ENCODE measurements around the gene PEF1.

The PEF1 gene

DNA sequence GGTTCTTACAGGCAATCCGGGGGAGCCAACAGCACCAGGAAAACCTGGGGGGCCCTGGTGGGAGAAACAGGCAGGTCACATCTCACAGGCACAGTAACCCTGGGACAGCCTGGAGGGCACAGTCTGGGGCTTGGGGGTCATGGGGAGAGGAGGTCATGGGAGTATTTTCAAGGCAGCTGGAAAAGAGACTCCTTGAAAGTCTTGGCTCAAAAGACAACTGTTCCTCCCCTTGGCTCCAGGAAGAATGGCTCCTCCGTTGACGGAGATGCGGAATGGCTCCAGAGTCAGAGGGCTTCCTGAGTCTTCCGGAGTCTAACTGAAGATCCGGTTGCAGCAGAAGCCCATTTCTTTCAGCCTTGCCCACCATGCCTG is 25.9 kb upstream of the PEF1 start:
- DNase-seq, result no peak

DNA sequence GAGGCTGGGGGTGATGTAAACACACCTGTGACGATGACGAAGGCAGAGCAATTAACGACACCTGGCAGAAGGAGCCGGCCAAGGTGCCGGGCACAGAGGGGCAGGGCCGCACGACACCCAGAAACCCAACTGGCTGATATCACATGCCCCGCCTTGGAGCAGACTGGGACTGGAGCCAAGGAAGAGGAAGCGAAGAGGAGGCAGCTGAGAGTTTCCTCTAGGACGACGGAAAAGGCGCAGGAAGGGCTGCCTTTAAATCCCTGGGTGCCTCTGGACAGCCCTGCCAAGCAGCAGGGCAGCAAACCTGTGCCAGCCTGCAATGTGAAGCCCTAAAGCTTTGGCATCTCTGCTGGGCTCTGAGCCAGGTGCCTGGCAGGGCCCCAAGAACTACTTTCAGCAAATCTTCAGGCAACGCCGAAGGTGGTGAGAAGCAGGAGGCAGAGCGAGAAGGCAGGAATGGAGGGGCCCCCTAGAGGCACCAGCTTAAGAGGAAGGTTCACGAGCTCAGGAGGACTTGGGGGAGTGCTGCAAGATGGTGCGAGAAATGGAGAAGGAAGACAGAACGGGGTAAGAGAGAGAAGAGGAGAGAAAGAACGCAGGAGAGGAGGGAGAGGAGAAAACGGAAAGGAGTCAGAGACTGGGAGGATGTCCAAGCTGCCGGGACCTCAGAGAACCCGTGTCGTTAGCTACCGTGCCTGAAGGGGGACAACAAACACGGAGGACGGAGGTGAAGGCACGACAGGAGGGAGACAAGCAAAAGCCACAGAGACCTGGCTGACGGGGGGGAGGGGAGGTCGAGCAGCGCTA is 25.3 kb upstream of the PEF1 start:
- peak in 1 of 2 donors; percentile 26 for DNase-seq

DNA sequence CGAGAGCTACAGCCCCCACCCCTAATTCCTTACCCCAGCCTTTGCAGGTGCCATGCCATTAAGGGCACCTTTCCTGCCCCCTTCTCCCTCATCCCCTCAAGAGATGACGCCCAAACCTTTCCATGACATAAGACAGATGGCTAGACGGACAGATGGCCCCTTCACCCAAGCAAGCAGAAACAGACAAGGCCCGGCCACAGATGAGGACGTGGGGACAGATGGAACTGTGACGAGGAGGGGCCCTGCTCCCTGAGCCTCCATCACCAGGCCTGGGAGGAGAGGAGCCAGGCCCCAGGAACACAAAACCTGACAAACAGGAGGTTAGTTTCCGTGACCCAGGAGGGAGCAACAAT is 24.7 kb upstream of the PEF1 start:
- DNase-seq, result no peak

DNA sequence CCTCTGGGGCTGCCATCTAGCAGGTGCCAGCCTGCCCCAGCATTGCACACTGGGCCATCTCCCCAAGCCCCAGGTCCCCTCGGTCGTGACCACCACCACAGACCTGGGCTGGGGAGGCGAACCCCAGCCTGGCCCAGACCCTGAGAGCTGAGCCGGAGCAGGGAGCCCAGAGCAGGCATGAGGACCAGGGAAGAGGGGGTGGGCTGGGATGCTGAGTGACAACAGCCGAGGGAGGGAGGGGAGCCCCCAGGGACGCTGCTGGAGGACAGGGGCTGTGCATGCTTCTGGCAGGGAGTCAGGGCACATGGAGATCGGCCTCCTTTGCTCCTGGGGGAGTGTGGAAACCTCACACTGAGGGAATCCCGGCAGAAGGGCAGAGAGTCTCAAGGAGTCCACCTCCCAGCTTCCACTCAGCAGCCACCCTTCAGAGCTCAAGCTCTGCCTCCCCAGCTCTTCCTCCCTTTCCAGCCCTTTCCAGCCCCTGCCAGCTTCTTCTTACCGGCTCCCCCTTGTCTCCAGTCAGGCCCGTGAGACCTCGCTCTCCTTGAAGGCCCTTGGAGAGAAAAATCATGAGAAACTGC is 23.7 kb upstream of the PEF1 start:
- no peak for DNase-seq

DNA sequence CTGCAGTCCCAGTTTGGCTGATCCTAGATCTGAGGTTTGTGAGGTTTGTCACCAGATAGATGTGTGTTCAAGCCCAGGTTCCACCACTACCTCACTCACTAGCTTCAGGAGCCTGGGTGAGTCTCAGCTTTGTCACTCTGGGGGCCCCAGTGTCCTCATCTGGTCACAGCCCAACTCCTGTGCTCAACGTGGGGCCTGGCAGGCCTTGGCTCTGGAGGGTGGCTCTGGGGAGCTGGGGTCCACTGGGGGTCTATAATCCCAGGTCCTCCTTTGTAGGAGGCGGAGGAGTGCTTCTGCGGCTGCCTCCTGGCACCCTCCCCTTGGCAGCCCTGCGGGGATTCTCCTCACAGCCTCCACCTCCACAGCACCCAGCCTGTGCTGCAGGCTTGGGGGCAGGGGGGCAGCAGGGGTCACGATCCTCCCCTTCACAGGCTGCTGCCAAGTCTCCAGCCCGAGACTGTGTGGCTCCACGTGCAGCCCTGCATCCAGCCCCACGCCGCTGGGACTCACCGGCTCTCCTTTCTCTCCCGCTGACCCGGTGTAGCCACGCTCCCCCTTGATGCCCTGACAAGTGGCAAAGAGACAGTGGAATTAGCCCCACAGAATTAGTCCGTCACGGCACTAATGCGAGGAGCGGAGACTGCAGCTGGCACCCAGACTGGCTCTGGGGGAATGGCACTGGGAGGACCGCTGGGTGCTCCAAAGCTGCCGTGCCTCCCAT is 22.5 kb upstream of the PEF1 start:
- no peak for DNase-seq

DNA sequence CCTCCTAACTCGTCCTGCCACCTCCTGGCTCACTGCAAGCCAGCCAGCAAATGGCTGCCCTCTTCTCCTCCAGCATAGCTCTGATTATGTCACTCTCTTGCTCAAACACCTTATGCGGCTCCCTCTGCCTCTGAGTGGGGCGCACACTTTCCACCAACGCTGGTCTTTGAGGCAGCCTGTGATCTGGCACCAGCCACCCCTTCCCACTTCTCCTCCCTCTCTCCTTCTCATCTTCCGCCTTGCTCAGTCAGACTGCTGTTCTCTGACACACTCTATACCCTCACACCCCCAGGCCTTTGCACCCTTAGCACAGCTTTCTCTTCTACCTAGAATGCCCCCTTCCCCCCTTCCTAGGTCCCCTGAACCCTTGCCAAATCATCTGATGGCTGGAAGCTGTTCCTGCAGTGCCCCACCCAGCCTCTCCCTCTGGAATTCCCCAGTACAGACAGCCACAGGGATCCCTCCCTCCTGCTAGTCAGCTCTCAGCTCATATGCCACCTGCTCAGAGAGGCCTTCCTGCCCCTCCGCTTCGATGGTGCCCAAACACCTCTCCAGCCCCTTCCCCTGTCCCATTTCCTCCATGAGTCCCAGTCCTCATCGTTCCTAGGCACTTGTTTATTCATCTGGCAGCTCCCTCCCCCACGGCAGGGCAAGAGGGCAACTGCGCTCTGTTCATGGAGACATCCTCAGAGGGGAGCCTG is 21.7 kb upstream of the PEF1 start:
- DNase-seq, result no peak

DNA sequence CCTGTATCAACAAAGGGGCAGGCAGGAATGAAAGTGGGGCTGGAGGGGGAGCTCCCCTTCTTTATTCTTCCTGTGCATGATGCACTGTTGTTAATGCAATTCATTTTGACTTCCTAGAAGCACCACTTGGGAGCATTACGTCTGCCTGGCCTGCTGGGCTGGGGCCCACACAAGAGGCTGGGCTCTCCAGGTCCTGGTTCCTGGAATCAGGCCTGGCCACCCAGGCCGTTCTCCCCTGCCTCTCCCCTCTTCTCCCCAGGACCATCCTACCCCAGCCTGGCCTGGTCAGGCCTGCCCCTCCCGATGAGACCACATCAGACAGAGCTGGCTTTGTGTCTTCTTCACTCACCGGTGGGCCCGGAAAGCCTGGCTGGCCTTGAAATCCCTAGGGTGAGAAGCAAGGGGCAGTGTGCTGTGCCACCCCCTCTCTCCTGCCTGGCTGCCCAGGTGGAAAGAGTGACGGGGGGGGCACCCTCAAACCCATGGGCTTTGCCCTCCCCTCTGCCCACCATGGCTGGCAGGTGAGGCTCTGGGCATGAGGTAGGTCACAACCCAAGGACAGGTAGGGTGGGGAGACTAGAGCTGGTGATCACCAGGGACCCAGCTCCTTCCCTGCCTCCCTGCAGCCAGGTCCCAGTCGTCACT is 20.7 kb upstream of the PEF1 start:
- DNase-seq, result no peak

DNA sequence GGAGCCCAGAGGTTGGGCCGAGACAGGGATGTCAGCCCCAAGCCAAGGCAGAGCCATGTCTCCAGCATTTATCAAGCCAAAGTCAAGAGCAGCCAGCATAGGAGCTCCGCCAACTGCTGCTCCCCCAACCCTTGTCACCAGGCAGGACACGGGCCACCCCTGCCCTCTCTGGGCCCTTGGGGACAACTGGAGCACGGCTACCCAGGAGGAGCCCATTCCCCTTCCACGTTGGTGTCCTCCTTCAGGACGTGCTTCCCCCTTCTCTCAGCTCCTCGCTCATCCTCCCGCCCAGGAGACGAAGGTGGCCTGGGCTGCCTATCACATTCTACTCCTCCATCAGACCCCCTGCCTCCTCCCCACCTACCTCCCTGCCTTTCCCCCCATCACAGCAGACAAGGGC is 19.9 kb upstream of the PEF1 start:
- no peak for DNase-seq

DNA sequence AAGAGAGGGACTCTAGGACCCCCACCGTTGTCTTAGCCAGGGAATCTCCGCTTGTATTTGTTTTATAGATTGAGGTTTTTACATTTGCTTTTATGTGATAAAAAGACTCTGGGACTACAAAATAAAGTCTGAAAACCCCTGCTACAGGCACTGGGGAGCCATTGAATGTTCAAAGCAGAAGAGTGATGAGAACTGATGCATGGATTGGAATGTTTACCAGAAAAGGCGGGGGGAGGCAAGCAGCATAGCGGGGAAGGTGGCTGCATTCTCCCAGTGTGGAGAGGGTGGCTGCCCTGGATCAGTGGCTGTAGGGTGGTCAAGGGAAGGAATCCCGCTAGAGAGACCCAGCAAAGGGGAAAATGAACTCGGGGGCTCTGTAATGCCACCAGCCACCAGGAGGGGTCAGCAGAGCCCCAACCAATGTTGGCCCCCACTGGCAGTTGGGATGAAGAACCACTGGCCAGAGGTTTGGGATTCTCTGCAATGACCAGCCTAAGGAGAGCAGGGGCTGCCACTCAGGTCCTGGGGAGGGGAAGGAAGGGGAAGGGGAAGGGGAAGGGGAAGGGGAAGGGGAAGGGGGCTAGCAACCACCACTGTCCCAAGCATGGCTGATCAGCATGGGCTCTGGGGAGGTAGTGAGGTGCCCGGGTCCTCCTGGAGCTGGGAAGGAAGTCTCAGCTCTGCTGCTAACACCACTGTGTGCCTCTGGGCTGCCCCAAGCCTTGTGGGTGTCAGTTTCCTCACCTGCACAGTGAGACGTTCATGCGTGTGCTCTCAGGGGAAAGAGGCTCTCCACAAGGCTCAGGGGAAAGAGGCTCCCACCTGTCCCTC is 19.2 kb upstream of the PEF1 start:
- peak in 1 of 2 donors; percentile 10 for DNase-seq

DNA sequence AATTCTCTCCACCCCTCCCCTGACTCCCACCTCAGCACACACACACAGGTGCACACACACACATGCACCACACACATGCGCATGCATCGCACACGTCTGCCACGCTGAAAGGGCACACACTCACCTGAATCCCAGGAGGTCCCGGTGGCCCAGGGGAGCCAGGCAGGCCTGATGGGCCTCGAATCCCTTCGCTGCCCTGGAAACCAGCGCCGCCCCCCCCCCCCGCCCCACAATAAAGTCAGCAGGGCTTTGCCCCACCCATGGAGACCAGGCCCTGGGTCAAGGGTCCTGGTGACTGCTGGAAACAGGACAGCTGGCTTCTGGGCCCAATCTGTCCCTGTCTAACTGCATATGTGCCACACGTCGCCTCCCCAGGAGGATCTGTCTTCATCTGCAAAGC is 17.8 kb upstream of the PEF1 start:
- no peak for DNase-seq

DNA sequence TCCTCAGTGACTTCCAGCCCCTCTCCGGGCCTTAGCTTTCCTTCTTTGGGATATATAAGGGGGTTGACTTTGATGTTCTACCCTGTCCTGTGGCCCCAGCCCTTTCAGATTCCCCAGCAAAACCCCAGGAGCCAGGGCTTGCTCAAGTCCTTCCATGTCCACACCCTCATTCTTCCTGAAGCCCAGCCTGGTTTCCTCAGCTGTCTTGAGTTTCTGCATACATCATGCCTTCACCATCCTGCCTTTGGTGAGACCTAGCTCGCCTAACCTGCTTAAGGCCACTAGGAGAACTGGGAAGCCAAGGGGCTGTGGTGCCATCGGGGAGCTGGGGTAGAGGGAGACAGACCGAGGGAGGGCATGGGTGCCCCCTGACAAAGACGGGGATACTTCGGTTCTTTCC is 17.2 kb upstream of the PEF1 start:
- no peak for DNase-seq

DNA sequence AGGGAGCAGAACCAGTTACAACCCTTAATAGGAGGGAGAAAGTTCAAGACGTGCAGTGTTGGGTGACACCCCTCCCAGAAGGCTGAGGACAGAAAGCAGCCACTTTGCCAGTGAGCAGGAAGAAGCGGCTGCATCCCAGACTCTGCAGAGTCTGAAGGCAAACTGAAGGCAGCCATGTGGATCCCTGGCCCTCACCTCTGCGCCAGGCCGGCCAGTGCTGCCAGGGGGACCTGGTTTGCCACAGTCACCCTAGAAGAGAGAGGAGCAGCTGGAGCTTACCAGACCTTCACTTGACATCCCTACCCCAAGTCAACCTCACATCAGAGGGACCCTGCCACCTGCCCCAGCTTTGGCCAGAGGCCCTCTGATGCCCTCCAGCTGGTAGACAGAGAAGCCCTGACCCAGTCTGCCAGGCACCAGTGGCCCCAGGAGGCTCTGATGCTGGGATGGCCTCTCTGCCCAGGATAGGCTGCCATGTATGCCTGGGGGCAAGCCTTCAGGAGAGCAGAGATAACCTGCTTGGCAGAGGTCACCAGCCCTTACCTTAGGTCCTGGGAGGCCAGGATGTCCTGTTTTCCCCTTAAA is 16.3 kb upstream of the PEF1 start:
- no peak for DNase-seq

DNA sequence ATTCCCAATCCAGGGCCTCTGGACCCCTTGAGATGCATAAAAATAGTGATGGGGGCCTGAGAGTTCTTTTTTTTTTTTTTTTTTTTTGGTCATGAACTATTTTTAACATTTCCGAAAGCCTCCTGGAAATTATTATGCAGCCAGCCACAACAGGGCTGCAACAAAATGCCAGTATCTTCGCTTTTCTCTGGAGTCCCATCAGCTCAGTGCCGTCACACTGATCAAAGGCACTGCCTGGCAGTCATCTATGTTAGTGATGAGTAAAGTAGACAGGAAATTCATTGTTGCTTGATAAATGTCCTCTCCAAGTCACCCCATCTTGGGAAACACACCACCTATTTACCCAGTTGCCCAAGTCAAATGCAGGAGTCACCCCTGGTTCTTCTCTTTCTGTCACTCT is 15.2 kb upstream of the PEF1 start:
- no peak for DNase-seq

DNA sequence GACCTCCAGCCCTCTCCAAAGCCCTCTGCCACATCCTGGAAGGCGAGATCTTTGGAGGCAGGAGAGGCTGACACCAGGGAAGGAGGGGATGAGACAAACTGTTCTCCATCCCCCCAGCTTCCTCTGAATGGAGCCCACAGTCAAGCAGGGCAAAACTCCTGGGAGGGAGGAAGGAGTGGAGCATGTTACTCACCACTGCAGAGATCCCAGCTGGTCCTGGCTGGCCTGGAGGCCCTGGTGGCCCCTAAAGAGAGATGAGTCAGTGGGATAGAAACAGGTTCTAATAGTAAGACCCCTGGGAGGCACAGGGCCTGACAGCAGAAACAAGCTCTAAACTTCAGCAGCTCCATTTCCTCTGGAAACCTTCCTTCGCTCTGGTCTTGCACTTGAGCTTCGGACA is 14.0 kb upstream of the PEF1 start:
- no peak for DNase-seq

DNA sequence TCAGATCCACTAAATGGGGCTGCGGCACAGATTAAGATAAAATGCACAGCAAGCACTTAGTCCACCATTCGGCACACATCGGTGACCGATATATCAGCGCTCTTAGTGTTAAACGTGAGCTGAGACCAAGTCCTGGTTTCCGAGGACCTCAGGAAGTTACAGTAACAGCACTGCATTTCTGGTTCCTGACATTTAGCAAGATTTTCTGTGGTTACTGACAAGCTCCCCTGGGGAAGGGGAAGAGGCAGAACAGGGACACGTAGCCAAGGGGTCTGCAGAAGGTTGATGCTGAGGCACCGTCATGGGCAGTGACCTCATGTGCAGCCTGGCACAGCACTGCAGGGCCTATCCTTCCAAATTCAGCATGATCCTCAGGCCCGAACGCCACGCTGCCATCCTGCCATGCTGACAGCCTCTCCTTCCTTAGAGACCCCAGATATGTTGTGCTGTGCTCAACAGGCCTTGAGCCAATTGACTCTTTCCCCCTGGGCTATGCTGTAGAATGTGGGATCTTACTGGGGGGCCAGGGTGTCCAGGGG is 13.4 kb upstream of the PEF1 start:
- DNase-seq, result no peak

DNA sequence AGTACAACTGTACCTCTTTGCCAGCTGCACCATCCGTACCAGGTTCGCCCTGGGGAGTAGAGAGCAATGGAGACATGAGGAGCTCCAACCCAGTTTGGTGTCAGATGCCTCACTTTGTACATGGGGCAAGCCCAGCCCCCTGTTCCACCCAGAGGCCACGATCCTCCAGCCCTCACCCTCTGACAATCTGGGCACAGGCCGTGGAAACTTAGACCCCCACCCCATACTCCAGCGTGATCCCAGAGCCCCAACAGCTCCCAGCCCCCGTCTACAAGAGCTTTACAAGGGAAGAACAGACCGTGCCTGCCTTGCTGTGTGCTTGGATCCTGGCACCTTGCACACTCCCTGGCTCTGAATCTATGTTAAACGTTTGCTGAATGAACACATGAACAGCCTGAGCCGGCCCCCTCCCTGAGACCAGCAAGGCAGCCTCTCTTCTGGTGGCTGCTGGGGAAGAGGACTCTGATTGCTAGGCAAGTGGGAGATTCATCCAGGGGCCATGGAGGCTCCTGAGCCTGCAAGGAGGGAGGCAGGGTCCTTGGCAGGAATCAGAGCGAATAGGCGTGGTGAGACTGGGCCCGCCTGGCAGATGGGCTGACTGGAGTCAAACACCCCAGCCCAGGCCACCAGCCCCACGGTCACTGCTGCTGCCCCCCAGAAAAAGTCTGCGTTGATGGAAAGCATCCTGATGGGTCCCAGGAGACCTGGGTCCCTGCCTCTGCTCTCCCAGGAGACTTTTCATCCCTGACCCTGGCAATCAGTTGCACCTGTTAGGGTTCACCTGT is 12.5 kb upstream of the PEF1 start:
- DNase-seq, result no peak

DNA sequence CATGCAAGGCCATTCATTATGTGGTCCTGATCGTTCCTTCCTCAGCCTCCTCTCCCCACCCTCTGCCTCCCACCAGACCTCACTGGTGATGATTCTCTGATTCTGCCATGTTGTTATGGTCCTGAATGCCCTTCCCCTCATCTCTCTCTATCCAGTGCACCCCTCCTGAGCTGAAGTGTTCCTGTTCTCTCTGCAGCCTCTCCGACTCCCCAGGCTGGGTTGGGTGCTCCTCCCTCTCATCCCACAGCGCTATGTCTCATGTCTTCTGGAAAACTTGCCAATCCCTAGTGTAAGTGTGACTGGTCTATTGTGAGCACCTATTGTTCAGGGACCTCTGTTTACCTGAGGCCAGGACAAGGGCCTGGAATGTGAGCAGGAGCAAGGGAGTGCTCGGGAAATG is 11.1 kb upstream of the PEF1 start:
- no peak for DNase-seq

DNA sequence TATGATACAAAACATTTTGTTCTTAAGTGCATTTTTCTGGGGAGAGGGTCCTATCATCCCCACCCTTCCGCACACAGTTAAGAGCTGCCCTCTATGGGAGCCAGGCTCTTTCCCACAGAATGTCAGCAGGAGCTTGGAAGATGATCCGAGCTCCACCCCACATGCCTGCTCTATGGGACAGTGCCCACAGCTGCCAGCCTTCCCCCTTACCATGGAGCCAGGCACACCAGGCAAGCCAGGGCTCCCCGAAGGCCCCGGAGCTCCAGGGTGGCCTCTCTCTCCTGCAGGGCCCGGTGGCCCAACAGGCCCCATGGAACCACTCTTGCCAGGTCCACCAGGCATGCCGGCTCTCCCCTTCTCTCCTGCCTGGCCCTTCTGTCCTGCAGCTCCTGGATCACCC is 10.4 kb upstream of the PEF1 start:
- no peak for DNase-seq

DNA sequence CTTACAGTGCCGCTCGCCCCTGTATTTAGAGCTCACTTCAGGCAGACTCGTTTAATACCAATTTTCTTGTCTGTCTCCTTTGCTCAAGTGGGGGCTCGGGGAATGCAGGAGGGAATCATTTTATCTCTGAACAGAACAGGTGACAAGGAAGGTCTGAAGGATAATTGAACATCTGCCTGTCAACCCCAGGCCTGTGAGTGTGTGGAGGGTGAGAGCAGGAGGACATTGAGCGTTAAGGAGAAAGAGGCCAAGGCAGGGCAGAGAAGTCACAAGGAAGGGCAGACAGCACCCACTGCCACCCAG is 9.7 kb upstream of the PEF1 start:
- DNase-seq, result no peak

DNA sequence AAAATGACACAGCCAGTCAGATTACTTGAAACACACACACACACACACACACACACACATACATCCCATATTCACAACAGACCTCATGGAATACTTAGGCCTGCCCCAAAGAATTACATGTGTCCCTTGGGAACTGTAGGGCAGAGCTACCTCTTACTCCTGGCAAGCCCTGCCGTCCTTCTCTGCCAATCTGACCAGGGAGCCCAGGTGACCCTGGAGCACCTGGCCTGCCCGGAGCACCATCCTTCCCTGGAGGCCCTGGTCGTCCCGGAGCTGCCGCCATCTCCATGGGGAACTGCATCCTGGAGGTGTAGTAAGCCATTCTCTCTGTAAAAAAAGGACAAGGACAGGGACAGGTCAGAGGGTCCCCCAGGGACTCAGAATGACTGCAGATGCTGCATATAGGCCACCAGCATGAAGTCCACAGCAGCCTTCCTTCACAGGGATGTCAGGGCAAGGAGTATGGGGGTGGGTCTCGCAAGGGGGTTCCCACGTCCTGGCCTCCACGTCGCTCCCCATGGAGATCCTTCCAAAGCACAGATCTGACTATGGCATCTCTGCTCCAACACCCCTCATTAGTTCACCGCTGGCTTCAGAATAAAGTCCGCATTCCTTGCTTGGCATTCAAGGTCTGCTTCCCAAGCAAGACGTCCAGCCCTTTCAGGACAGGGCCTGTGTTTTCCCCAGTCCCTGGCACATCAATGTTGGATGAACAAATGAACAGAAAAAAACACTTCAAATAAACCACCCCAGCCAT is 9.2 kb upstream of the PEF1 start:
- no peak for DNase-seq
